ENCODE data around the gene NTRK2.

Gene NTRK2

DNA sequence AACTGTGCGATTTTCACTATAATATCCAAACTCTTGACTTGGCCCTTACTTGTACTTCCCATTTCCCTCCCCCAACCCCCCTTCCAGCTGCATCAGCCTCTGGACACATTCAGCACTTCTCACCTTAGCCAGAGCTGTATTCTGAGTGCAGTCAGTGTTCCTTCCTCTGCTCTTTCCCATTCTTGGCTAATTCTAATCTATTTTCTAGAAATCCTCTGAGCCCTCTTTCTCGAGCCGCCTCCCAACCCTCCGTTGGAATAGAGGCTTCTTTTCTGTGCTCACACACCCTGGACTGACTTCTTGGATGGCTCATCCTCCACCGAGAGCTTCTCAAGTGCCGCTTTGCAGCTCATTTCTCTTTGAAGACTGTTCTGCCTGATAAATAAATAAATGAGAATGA, 188.8 kb downstream of the NTRK2 start:
- TF ChIP-seq FOXK2 (IDR thresholded peaks at IDR 0.05), result no peak
- TF ChIP-seq L3MBTL2 (conservative IDR thresholded peaks at IDR 0.05), result no peak
- TF ChIP-seq SUZ12 (IDR thresholded peaks at IDR 0.05), result no peak
- TF ChIP-seq LEF1 (IDR thresholded peaks at IDR 0.05; ENCODE audit: borderline replicate concordance), result no peak
- TF ChIP-seq TARDBP (IDR thresholded peaks at IDR 0.05), result no peak
- TF ChIP-seq ELF4 (IDR thresholded peaks at IDR 0.05), result no peak
- ChIA-PET POLR2A (no interaction called here), CTCF (no interaction called here)
- DNase-seq (ENCODE audit: extremely low spot score), result no peak

DNA sequence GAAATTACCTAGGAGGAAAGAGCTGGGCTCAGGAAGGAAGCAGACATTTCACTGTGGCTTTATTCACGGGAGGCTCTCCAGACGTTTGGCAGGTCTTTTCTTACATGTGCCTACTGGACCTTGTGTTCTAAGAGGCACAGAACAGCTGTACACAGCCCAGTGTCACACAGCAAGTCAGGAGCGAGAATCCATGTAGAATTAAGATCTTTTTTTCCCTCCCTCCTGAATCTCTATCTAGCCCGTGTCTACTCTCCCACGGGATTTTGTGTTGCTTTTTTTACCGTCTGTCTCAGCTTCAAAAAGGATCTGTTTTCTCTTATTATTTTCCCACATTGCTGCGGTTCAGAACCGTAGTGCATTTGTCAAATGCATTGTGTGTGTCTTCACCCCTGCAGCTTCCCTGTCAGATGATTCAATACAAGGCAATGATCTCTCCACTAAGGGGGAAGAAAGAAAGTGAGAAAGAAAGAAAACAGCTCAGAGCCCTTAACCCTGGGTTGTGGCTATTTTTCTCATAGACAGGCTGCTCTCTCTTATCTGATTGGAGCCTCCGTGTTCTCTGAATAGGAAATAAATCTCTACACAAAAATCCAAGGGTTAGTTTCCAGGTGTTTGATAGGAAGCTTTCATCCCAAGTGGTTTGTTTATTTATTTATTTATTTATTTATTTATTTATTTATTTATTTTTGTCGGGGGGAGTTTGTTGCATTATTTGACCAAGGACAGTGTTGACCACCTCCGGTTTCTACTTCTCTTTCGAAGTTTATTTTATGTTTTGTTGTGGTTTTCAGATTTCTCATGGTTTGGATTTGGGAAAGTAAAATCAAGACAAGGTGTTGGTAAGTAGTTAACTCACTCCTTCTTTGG, 191.0 kb downstream of the NTRK2 start:
- TF ChIP-seq SP1 (IDR thresholded peaks at IDR 0.05) (no peak), FOXA1 (IDR thresholded peaks at IDR 0.05) (no peak), ZNF384 (IDR thresholded peaks at IDR 0.05) (no peak), HDGF (IDR thresholded peaks at IDR 0.05; ENCODE audit: borderline replicate concordance) (no peak), CTBP1 (IDR thresholded peaks at IDR 0.05; ENCODE audit: borderline replicate concordance) (no peak), L3MBTL2 (conservative IDR thresholded peaks at IDR 0.05) (no peak), LEF1 (IDR thresholded peaks at IDR 0.05; ENCODE audit: borderline replicate concordance) (no peak), ELF4 (IDR thresholded peaks at IDR 0.05) (no peak), FOXK2 (IDR thresholded peaks at IDR 0.05) (no peak), TARDBP (IDR thresholded peaks at IDR 0.05) (no peak), FOXM1 (IDR thresholded peaks at IDR 0.05; ENCODE audit: borderline replicate concordance) (no peak), SUZ12 (IDR thresholded peaks at IDR 0.05) (no peak), ARNT (IDR thresholded peaks at IDR 0.05) (no peak), NFRKB (IDR thresholded peaks at IDR 0.05) (no peak), BHLHE40 (IDR thresholded peaks at IDR 0.05; ENCODE audit: borderline replicate concordance) (no peak)
- TF ChIP-seq, protein P1, sequence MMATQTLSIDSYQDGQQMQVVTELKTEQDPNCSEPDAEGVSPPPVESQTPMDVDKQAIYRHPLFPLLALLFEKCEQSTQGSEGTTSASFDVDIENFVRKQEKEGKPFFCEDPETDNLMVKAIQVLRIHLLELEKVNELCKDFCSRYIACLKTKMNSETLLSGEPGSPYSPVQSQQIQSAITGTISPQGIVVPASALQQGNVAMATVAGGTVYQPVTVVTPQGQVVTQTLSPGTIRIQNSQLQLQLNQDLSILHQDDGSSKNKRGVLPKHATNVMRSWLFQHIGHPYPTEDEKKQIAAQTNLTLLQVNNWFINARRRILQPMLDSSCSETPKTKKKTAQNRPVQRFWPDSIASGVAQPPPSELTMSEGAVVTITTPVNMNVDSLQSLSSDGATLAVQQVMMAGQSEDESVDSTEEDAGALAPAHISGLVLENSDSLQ (IDR thresholded peaks at IDR 0.05), result no peak
- ChIA-PET CTCF (no interaction called here), POLR2A (no interaction called here)
- DNase-seq (ENCODE audit: extremely low spot score), result no peak

DNA sequence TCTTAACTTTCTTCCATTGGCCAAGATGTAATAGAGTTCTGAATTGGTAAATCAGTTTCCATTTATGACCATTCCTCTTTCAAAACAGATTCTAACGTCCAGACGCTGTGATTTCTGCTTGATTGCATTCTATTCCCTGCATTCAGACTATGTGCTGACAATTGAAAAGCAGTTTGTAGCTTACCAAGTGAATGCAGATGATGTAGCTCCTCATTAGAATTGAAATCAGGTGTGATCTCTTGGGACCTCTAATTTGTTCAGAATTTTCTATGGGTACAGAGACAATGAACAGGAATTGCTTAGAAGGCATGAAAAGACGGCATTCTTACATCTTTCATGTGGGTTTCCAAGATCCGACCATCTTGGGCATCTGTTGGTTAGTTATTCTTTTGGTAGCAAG, 191.9 kb downstream of the NTRK2 start:
- ChIA-PET CTCF (no interaction called here), POLR2A (no interaction called here)
- no peak for TF ChIP-seq ARNT (IDR thresholded peaks at IDR 0.05)
- TF ChIP-seq FOXM1 (IDR thresholded peaks at IDR 0.05; ENCODE audit: borderline replicate concordance), result no peak
- TF ChIP-seq TARDBP (IDR thresholded peaks at IDR 0.05), result no peak
- TF ChIP-seq, protein P1 (IDR thresholded peaks at IDR 0.05), result no peak
- no peak for TF ChIP-seq NFRKB (IDR thresholded peaks at IDR 0.05)
- no peak for TF ChIP-seq BHLHE40 (IDR thresholded peaks at IDR 0.05; ENCODE audit: borderline replicate concordance)
- no peak for TF ChIP-seq FOXK2 (IDR thresholded peaks at IDR 0.05)
- TF ChIP-seq LEF1 (IDR thresholded peaks at IDR 0.05; ENCODE audit: borderline replicate concordance), result no peak
- no peak for TF ChIP-seq SUZ12 (IDR thresholded peaks at IDR 0.05)
- TF ChIP-seq FOXA1 (IDR thresholded peaks at IDR 0.05), result no peak
- TF ChIP-seq CTBP1 (IDR thresholded peaks at IDR 0.05; ENCODE audit: borderline replicate concordance), result no peak
- TF ChIP-seq ZNF384 (IDR thresholded peaks at IDR 0.05), result no peak
- no peak for TF ChIP-seq ELF4 (IDR thresholded peaks at IDR 0.05)
- no peak for TF ChIP-seq L3MBTL2 (conservative IDR thresholded peaks at IDR 0.05)
- TF ChIP-seq HDGF (IDR thresholded peaks at IDR 0.05; ENCODE audit: borderline replicate concordance), result no peak
- TF ChIP-seq SP1 (IDR thresholded peaks at IDR 0.05), result no peak
- no peak for DNase-seq (ENCODE audit: extremely low spot score)

DNA sequence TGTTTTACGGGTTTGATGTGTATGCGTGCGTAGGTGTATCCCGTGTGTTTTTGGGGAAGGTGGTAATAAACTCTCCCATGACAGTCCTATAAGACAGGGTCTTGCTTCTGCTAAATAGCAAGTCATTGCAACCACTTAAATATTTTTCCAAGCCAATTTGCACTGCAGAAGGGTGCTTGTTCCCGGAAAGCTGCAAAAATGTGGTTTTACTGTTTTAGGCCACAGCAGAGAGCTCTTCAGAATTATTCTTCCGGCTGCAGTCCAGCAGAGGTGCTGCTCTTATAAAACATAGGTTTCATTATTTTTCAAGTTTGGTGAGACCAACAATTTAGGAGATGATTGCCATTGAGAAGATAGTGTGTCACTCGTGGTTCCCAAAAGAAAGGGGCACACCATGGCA, 192.8 kb downstream of the NTRK2 start:
- POLR2A ChIA-PET, result no interaction called here
- no peak for TF ChIP-seq L3MBTL2 (conservative IDR thresholded peaks at IDR 0.05)
- TF ChIP-seq TARDBP (IDR thresholded peaks at IDR 0.05), result no peak
- no peak for TF ChIP-seq CTBP1 (IDR thresholded peaks at IDR 0.05; ENCODE audit: borderline replicate concordance)
- no peak for TF ChIP-seq FOXM1 (IDR thresholded peaks at IDR 0.05; ENCODE audit: borderline replicate concordance)
- no peak for TF ChIP-seq SUZ12 (IDR thresholded peaks at IDR 0.05)
- no peak for TF ChIP-seq FOXK2 (IDR thresholded peaks at IDR 0.05)
- TF ChIP-seq, protein P1 (IDR thresholded peaks at IDR 0.05), result no peak
- TF ChIP-seq NFRKB (IDR thresholded peaks at IDR 0.05), result no peak
- TF ChIP-seq ARNT (IDR thresholded peaks at IDR 0.05), result no peak
- no peak for DNase-seq (ENCODE audit: extremely low spot score)
- CTCF ChIA-PET, result no interaction called here

DNA sequence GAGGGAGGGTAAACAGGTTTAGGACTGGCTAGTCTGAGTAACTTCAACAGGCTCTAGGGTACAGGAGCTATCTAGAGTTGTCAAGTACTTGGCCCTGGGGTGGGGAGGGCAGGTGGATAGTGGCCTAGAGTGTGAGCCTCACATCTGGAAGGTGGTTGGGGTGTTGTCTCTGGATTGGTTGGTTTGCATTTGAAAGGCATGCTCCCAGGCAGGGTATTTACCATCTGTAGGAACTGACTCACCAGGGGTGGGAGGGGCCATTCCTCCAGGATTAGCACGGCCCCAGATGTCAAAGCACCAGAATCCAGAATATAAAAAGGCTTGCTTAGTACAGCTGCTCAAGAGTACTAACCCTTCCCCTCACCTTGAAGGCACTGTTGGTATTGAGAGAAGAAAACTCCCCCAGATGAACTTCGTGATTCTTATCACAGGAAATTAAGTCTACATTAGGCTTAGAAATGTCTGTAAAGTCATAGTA, 193.3 kb downstream of the NTRK2 start:
- no peak for TF ChIP-seq NFRKB (IDR thresholded peaks at IDR 0.05)
- TF ChIP-seq L3MBTL2 (conservative IDR thresholded peaks at IDR 0.05), result no peak
- TF ChIP-seq LEF1 (IDR thresholded peaks at IDR 0.05; ENCODE audit: borderline replicate concordance), result no peak
- TF ChIP-seq, protein P1 (IDR thresholded peaks at IDR 0.05), result no peak
- CTCF ChIA-PET, result no interaction called here
- DNase-seq (ENCODE audit: extremely low spot score), result no peak
- POLR2A ChIA-PET, result no interaction called here

DNA sequence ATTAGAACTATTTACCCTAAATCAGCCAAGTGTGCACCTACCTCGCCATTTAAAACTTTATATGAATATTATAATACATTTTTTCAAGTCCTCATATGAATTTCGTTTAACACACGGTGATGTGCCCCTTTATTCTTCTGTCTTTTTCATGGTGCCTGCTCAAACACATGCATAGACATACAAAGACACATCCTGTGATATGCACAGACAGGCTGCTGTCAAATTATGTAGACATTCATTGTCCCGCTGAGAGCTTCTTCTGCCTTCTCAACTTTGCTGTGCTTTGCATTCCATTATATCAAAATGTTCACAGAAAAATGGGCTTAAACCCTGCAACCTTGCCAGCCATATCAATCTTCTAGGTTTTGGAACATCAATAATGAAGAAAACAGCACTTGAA, 193.8 kb downstream of the NTRK2 start:
- no peak for TF ChIP-seq NFRKB (IDR thresholded peaks at IDR 0.05)
- TF ChIP-seq HDGF (IDR thresholded peaks at IDR 0.05; ENCODE audit: borderline replicate concordance), result no peak
- TF ChIP-seq L3MBTL2 (conservative IDR thresholded peaks at IDR 0.05), result no peak
- TF ChIP-seq SP1 (IDR thresholded peaks at IDR 0.05), result no peak
- TF ChIP-seq SUZ12 (IDR thresholded peaks at IDR 0.05), result no peak
- no peak for TF ChIP-seq BHLHE40 (IDR thresholded peaks at IDR 0.05; ENCODE audit: borderline replicate concordance)
- no peak for TF ChIP-seq TARDBP (IDR thresholded peaks at IDR 0.05)
- DNase-seq (ENCODE audit: extremely low spot score), result no peak
- ChIA-PET CTCF (no interaction called here), POLR2A (no interaction called here)

All from HEK293T (cell line).